ENCODE results near the gene DEFB131B. TPM values are rescaled to one million over a fixed set of nuclear protein-coding genes. Genes with fewer than 3 reads are reported as not detected.

DEFB131B gene
- total RNA-seq, 2 donors from 2014 or later = not detected

GRCh38 chr11:71914617-71915189 lies 36.5 kb downstream of the DEFB131B start:
- Histone ChIP-seq H3K4me3 (no peak overlapping the region), H3K4me1 (no peaks in the 10 kb centered on the region), H3K27me3 (no peaks in the 10 kb centered on the region), H3K36me3 (replicated peaks in 1 of 2; ENCODE audit: insufficient read depth in 1 of 2, low read depth in 2 of 2) (peaks cover 5 to 14% of the 10 kb centered on the region in 2 donors), H3K9me3 (no peaks in the 10 kb centered on the region), H3K27ac (no peak overlapping the region)
- no peak for DNase-seq
- no peak for ATAC-seq
- intact Hi-C loops (cut with DNase I) = no loop called here
- 89 to 95% methylated on average over 7 of the region's 7 CpGs for WGBS, 2 donors
- TF ChIP-seq POLR2A (IDR thresholded peaks at IDR 0.05) (no peak), CTCF (IDR thresholded peaks at IDR 0.05) (no peak)

GRCh38 chr11:71917646-71918140 lies 39.4 kb downstream of the DEFB131B start:
- TF ChIP-seq CTCF (IDR thresholded peaks at IDR 0.05) (no peak), POLR2A (IDR thresholded peaks at IDR 0.05) (no peak)
- ATAC-seq (no peak), DNase-seq (no peak)
- H3K9me3 ChIP-seq = no peaks in the 10 kb centered on the region
- intact Hi-C loops (cut with DNase I) = no loop called here
- no peaks in the 10 kb centered on the region for H3K4me1 ChIP-seq
- no peaks in the 10 kb centered on the region for H3K27me3 ChIP-seq
- H3K27ac ChIP-seq = no peak overlapping the region
- WGBS, 2 donors = 87 to 92% methylated on average over 9 of the region's 9 CpGs
- peaks cover 5 to 14% of the 10 kb centered on the region in 2 donors for H3K36me3 ChIP-seq (replicated peaks in 1 of 2; ENCODE audit: insufficient read depth in 1 of 2, low read depth in 2 of 2)
- no peak overlapping the region for H3K4me3 ChIP-seq

DNA sequence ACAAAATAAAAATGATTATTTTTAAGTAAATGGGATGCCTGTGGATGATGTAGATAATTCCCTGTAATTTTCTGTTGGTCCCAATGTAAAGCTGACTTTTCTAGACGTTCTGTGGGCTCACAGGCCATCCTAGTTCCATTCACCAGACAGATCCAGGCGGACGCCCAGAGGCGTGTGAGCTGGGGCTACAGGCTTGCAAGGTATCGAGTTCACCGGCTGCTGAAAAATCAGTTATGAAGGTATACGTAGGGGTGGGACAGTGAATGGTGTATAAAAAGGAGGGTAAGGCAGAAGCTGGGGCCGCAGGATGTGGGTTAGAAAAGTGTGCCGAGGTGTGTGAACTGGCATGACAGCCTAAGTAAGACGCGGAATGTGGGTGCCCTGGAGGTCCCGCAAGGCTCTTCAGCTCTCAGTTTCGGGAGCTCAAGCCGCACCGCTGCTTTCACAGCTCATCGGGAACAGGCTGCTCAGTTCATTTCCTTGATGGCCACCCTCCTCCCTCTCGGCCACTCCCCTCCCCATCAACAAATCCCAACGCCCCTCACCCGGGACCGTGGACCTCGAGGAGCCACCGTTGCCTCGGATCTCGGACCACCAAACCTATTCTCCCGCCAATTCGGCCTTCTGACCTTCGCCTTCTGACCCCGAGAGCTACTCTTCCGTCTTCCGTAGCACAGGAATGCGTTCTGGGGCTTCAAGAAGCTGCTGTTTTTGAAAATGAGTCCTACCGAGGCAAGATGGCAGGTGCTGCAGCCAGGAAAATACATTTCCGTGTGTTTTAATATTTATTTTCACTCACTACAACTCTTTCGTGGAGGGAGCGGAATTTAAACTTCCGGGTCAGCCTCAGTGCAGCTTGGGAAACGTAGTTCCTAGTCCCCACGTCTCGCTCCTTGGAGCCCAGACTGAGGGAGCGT lies 49.8 kb downstream of the DEFB131B start, which contains the start of gene XNDC1N:
Gene XNDC1N, minus strand, starts transcription at position 775 of the 917 bp plus-strand sequence. CDS start 5,241 bp downstream, outside the sequence.
- Histone ChIP-seq H3K27me3 (no peaks in the 10 kb centered on the region), H3K4me3 (peak within 1 kb of the TSS; percentile 82 to 84), H3K4me1 (peaks cover 23% of the 10 kb centered on the region), H3K9me3 (no peaks in the 10 kb centered on the region), H3K27ac (peak within 1 kb of the TSS; percentile 49 to 90 (median 88)), H3K36me3 (replicated peaks in 1 of 2; ENCODE audit: insufficient read depth in 1 of 2, low read depth in 2 of 2) (no peaks in the 10 kb centered on the region)
- 0 to 1% methylated on average over 37 to 40 of the region's 40 CpGs for WGBS, 2 donors
- TF ChIP-seq POLR2A (IDR thresholded peaks at IDR 0.05) (no peak), CTCF (IDR thresholded peaks at IDR 0.05) (no peak)
- DNase-seq (peak; percentile 48 to 81 (median 76)), ATAC-seq (peak; percentile 93)
- intact Hi-C loops (cut with DNase I) = no loop called here

- ATAC-seq (peak; percentile 98), DNase-seq (peak; percentile 96 to 98 (median 96))
- Histone ChIP-seq H3K9me3 (no peaks in the 10 kb centered on the region), H3K4me1 (peaks cover 31% of the 10 kb centered on the region), H3K36me3 (replicated peaks in 1 of 2; ENCODE audit: insufficient read depth in 1 of 2, low read depth in 2 of 2) (no peaks in the 10 kb centered on the region), H3K27ac (peak within 1 kb of the TSS; percentile 49 to 90 (median 88)), H3K4me3 (peak within 1 kb of the TSS; percentile 82 to 84), H3K27me3 (no peaks in the 10 kb centered on the region)
- TF ChIP-seq CTCF (IDR thresholded peaks at IDR 0.05) = no peak
- peak in 2 of 3 donors; percentile 72 to 82 for TF ChIP-seq POLR2A (IDR thresholded peaks at IDR 0.05)
- intact Hi-C loops (cut with DNase I) = no loop called here
- WGBS, 2 donors = 0 to 1% methylated on average over 24 to 32 of the region's 32 CpGs
Observed at GRCh38 chr11:71928737-71929443, 50.6 kb downstream of the DEFB131B start, which contains the start of gene RNF121. RNF121 (plus strand) TSS chr11:71929046; CDS start chr11:71929062, 16 bp downstream.
